ENCODE results near the gene LRGUK. TPM values are rescaled to one million over a fixed set of nuclear protein-coding genes. Genes with fewer than 3 reads are reported as not detected.

LRGUK gene
- total RNA-seq, 1 experiment from 2014 or later = 1.5 TPM

DNA sequence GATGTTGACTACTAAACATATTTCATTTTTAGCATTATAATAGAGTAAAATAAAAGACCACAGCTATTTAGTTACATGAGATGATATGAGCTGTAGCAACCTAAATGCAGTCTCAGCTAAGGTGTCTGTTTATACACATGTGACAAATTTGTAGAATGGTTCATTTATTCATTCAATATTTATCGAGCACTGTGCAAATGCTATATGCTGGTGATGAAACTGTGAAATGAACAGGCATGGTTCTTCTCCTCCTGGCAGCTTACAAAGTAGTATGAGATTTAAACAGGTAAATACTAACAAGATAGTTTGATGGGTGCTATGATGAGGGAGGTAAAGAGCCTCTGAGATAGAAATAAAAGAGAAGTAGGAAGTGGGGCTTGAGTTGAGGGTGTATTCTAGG lies 60.8 kb downstream of the LRGUK start:
- Mint-ChIP-seq H3K27me3 (ENCODE audit: low read depth) (no peaks in the 10 kb centered on the region), H3K4me3 (no peak overlapping the region), H3K9me3 (no peaks in the 10 kb centered on the region), H3K36me3 (ENCODE audit: insufficient read depth in 1 of 3, low read depth in 3 of 3) (no peaks in the 10 kb centered on the region), H3K27ac (no peak overlapping the region; a peak in 1 of 7 replicates), H3K4me1 (peaks cover 13 to 15% of the 10 kb centered on the region in 2 experiments)
- H3K4ac ChIP-seq (ENCODE audit: low read depth, low read length) = no peak overlapping the region
- H3K79me2 ChIP-seq (ENCODE audit: insufficient read depth, low read length) = no peaks in the 10 kb centered on the region
- H3K9me3 ChIP-seq (ENCODE audit: control insufficient read depth, low read depth, low read length) = no peaks in the 10 kb centered on the region
- H4K20me1 ChIP-seq (ENCODE audit: control insufficient read depth, insufficient read depth, insufficient read length) = no peaks in the 10 kb centered on the region
- H4K8ac ChIP-seq (replicated peaks; ENCODE audit: insufficient read length, low read depth, low read length) = no peak overlapping the region
- no peak overlapping the region for H3K27ac ChIP-seq (ENCODE audit: insufficient read length, low read depth, low read length)
- H2AFZ ChIP-seq (ENCODE audit: low read length) = no peak overlapping the region
- TF ChIP-seq, protein P1, sequence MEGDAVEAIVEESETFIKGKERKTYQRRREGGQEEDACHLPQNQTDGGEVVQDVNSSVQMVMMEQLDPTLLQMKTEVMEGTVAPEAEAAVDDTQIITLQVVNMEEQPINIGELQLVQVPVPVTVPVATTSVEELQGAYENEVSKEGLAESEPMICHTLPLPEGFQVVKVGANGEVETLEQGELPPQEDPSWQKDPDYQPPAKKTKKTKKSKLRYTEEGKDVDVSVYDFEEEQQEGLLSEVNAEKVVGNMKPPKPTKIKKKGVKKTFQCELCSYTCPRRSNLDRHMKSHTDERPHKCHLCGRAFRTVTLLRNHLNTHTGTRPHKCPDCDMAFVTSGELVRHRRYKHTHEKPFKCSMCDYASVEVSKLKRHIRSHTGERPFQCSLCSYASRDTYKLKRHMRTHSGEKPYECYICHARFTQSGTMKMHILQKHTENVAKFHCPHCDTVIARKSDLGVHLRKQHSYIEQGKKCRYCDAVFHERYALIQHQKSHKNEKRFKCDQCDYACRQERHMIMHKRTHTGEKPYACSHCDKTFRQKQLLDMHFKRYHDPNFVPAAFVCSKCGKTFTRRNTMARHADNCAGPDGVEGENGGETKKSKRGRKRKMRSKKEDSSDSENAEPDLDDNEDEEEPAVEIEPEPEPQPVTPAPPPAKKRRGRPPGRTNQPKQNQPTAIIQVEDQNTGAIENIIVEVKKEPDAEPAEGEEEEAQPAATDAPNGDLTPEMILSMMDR (conservative IDR thresholded peaks at IDR 0.05) = no peak
- no peaks in the 10 kb centered on the region for H3K79me1 ChIP-seq (ENCODE audit: insufficient read depth, low read depth, low read length, poor library complexity, severe bottlenecking)
- H2BK12ac ChIP-seq (ENCODE audit: insufficient read length, low read depth, low read length) = no peak overlapping the region
- WGBS (ENCODE audit: extremely low coverage, insufficient read length, low lambda C conversion rate) = no CpG with 5 or more reads among the region's 1 CpG
- H3K4me2 ChIP-seq (ENCODE audit: insufficient read depth, insufficient read length, low read length) = no peak overlapping the region
- H4K91ac ChIP-seq (ENCODE audit: insufficient read length, low read depth, low read length) = no peak overlapping the region
- H3K9ac ChIP-seq (ENCODE audit: extremely low read depth, insufficient read length, low read length) = no peak overlapping the region
- H3K27me3 ChIP-seq (ENCODE audit: insufficient read depth, low read length) = no peaks in the 10 kb centered on the region
- H3T11ph ChIP-seq (ENCODE audit: low read length) = no peak overlapping the region
- H3K23me2 ChIP-seq (ENCODE audit: insufficient read length, low read depth, low read length, poor library complexity, severe bottlenecking) = no peaks in the 10 kb centered on the region
- no peak overlapping the region for H2AK5ac ChIP-seq (ENCODE audit: insufficient read length, low read length)
- H4K5ac ChIP-seq (ENCODE audit: insufficient read length, low read depth, low read length) = no peak overlapping the region
- H3K56ac ChIP-seq (ENCODE audit: insufficient read length, low read depth, low read length) = no peak overlapping the region
- no peak overlapping the region for H2BK5ac ChIP-seq (ENCODE audit: insufficient read length, low read length)
- no peak overlapping the region for H3K14ac ChIP-seq (ENCODE audit: insufficient read depth, low read length)
- no peak overlapping the region for H2BK120ac ChIP-seq (ENCODE audit: low read depth, low read length, poor library complexity, severe bottlenecking)
- no peak overlapping the region for H2BK15ac ChIP-seq (ENCODE audit: low read depth, low read length)
- DNase-seq = no peak
- no peak overlapping the region for H2BK20ac ChIP-seq (ENCODE audit: low read depth, low read length, poor library complexity, severe bottlenecking)
- H3K18ac ChIP-seq (ENCODE audit: insufficient read length, low read depth, low read length) = no peak overlapping the region
- H3K4me1 ChIP-seq (ENCODE audit: insufficient read depth, low read length) = peaks cover 10% of the 10 kb centered on the region; the same call in 1 of the 2 replicates
- H3K23ac ChIP-seq (ENCODE audit: insufficient read length, low read depth, low read length) = no peak overlapping the region
